Lower leg skin (tissue), 4 donors: ENCODE results near the gene UQCRH. TPM values are rescaled to one million over a fixed set of nuclear protein-coding genes. Genes with fewer than 3 reads are reported as not detected.

ENCODE experiments used
- DNase-seq, 2 donors: peaks; one replicate each; pipeline ENCODE4 v3.0.0-alpha.2; 2019; ENCODE audit warnings: low spot score in 2 of 2
- H3K4me3 ChIP-seq: fragments of 200-600 bp; sonication (generic); 2 replicates; pipeline ENCODE4 v1.5.1; 2017; ENCODE audit warnings: mild to moderate bottlenecking, low read depth; ENCODE audit not compliant: poor library complexity, severe bottlenecking
- POLR2A ChIP-seq, 2 donors: fragments of 450-650 bp; IDR thresholded peaks; one replicate each; pipeline ENCODE4 v1.6.1; 2016 to 2017; ENCODE audit warnings: antibody characterized with exemption in 2 of 2, mild to moderate bottlenecking in 1 of 2, moderate library complexity in 1 of 2
- WGBS, 2 donors: methylation state at CpG; one replicate each; pipeline ENCODE4 v1.1.5; 2018; 5-methylcytosine and 5-hydroxymethylcytosine counted together
- intact Hi-C: fragments of 100-400 bp; cut with DNase I; formaldehyde crosslinking; loops from one replicate; pipeline ENCODE4 v1.15.0; 2023; ENCODE audit warnings: low total_unique reads
- total RNA-seq, 4 donors: library from RNA; depleted of rRNA; stranded (reverse); fragments of >200 nt; gene quantifications; one replicate each; pipeline ENCODE4 v1.1.0, GENCODE V29; 2016
- TF ChIP-seq, protein P1 (sequence below), 3 donors: fragments of 450-650 bp; IDR thresholded peaks; one replicate each; pipeline ENCODE4 v1.5.1; 2016; ENCODE audit warnings: antibody characterized with exemption in 3 of 3, mild to moderate bottlenecking in 3 of 3, moderate library complexity in 2 of 3

Gene UQCRH
- total RNA-seq, 4 donors from 2014 or later: 223 to 278 (median 237) TPM

DNA sequence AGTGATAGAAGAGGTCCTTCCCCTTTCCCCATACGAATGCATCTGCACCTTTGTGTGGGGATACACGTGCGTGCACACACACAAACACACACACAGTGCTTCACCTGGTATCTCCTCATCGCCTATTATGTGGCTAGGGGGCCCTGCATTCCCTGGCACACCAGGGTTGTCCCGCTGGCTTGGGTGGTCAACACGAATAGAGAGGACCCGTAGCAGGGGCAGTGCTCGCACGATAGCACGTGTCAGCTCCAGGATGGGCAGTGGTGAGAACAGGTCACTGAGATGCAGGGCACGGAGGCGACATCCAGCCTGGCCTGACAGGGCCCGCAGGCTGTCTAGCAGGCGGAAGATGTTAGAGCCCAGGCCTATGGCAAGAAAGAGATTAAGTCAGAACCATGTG lies 22.5 kb upstream of the UQCRH start:
- 92 to 93% methylated on average over 14 of the region's 14 CpGs for WGBS, 2 donors

DNA sequence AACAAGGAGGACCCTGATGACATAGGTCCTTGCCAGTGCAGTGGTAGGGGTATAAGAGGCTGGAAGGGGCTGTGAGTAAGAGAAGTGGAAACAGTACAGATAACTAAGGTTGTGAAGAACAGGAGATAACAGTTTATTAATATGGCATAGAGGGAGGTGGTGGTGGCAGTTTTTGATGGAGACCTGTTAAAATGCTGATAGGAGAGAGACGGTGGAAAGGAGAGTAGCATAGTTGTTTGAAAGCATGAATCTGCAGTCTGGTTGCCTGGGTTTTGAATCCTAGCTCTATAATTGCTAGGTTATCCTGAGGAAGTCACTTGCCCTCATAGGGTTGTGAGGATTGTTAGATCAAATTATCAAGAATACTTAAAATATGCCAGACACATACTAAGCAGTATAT lies 19.4 kb upstream of the UQCRH start:
- intact Hi-C loops: no loop called here
- WGBS, 2 donors: 84 to 100% methylated on average over 1 of the region's 1 CpG
- DNase-seq: no peak
- TF ChIP-seq, protein P1, sequence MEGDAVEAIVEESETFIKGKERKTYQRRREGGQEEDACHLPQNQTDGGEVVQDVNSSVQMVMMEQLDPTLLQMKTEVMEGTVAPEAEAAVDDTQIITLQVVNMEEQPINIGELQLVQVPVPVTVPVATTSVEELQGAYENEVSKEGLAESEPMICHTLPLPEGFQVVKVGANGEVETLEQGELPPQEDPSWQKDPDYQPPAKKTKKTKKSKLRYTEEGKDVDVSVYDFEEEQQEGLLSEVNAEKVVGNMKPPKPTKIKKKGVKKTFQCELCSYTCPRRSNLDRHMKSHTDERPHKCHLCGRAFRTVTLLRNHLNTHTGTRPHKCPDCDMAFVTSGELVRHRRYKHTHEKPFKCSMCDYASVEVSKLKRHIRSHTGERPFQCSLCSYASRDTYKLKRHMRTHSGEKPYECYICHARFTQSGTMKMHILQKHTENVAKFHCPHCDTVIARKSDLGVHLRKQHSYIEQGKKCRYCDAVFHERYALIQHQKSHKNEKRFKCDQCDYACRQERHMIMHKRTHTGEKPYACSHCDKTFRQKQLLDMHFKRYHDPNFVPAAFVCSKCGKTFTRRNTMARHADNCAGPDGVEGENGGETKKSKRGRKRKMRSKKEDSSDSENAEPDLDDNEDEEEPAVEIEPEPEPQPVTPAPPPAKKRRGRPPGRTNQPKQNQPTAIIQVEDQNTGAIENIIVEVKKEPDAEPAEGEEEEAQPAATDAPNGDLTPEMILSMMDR (IDR thresholded peaks at IDR 0.05): no peak
- no peak for TF ChIP-seq POLR2A (IDR thresholded peaks at IDR 0.05)
- no peak overlapping the region for H3K4me3 ChIP-seq

More for the DNA sequence above, 22.5 kb upstream of the UQCRH start:
- intact Hi-C loops: no loop called here
- no peak for DNase-seq
- no peak overlapping the region for H3K4me3 ChIP-seq
- TF ChIP-seq, protein P1 (IDR thresholded peaks at IDR 0.05): no peak
- no peak for TF ChIP-seq POLR2A (IDR thresholded peaks at IDR 0.05)

DNA sequence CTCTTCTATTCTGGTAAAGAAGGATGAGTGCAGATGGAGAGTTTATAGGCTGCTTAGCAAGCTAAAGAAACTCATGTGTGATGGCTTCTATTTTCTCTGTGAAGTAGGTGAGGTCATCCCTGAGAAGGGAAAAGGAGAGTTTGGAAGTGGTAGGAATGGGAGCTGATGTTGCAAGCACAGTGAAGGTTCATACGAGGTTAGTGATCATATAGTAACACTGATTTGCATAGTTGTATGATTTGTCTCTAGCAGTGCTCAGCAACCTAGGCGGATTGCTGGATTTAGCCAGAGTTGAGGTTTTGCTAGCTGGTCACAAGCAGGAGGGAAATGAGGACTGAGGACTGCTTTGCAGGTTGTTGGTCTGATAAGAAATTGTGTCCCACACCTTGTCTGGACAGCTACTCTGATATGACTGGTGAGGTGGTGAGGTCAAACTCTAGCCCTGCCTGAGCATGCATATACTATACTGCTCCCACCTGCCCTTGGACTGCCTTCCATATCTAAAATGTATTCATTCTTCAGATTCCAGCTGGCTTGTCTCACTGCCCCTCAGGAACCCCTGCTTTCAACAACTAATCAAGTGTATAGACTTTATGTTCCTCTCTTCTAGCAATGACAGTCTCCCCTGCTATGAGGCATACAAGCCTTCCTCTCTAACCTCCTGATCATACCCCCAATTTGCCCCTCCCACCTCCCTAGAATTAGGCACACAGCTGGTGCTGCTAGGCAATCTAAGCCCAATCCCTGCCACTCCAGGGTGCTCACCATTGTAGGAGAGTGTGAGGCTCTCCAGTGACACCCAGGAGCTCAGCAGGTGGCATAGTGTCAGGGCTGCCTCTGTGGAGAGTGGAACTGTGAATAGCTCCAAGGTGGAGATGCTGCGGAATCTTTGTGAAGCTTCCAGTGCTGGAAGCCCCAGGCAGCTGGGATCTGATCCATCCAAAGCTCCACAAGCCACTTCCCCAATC lies 18.6 kb upstream of the UQCRH start:
- TF ChIP-seq, protein P1 (IDR thresholded peaks at IDR 0.05): no peak
- no peak for TF ChIP-seq POLR2A (IDR thresholded peaks at IDR 0.05)
- H3K4me3 ChIP-seq: no peak overlapping the region
- intact Hi-C loops: no loop called here
- no peak for DNase-seq
- 69 to 70% methylated on average over 3 of the region's 3 CpGs for WGBS, 2 donors

DNA sequence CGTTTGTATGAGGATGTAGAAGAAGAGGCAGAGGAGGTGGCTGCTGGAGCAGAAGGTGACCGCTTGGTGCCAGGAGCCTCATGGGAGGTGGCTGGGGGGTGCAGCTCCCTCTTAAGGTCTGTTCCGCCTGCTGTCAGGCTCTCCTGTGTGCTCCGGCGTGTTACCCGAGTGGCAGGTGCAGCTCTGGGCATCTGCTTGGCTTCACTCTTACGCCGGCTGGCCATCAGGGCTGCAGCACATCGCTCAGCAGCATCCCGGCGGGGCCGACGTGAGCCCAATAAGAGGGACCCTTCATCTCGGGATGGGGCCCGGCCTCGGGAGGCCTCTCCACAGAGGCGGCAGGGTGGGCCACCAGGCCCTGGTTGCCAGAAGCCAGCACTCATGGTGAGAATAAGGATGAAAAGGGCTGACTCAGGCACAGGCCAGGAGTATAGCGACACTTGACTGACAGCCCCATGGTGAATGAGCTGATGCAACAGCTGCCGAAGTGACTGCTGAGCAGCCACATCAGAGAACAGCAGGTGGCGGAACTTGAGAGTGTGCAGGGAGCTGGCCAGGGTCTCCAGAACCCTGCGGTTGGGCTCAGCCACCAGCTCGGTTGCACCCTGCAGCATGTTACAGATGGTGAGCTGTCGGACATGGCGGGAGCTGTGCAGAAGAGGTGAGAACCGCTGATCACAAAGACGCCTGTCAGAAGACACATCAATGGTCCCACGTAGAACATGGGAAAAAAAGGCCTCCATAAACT lies 17.6 kb upstream of the UQCRH start:
- no peak overlapping the region for H3K4me3 ChIP-seq
- 87 to 90% methylated on average over 27 of the region's 27 CpGs for WGBS, 2 donors
- intact Hi-C loops: no loop called here
- TF ChIP-seq, protein P1 (IDR thresholded peaks at IDR 0.05): no peak
- no peak for TF ChIP-seq POLR2A (IDR thresholded peaks at IDR 0.05)
- DNase-seq: no peak

DNA sequence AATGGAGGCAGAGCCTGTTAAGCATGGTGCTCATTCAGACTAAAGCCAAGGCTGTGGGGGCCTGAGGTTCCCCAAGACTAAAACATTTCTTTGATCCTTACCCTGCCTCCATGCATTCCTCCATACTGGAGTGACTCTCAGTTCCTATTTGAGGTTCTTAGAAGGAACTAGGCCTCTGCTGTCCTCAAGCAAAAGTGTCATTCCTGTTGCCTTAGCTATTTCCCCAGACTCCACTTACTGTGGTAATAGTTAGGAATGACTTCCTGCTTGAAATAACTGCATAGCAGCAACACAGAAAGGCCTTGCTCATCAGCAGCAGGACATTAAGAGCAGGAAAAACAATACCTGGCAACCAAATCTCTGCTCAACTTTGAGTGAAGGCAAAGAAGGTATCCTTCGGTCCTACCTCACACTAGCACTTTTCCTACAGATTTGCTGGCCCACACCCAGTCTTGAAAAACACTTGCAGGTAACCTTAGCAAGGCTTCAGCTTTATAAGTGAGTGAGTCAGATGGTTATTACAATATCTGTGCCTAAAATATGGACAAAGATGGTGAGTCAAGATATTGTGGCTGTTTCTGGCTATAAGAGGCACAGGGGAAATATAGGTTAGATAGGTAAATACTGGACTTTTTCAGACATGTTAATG lies 14.9 kb upstream of the UQCRH start:
- 74% methylated on average over 1 of the region's 1 CpG for WGBS, 2 donors
- no peak overlapping the region for H3K4me3 ChIP-seq
- TF ChIP-seq POLR2A (IDR thresholded peaks at IDR 0.05): no peak
- TF ChIP-seq, protein P1 (IDR thresholded peaks at IDR 0.05): no peak
- DNase-seq: no peak
- intact Hi-C loops: no loop called here
